HepG2 (cell line): ENCODE measurements around the gene WWP2. TPM values are rescaled to one million over a fixed set of nuclear protein-coding genes. Genes with fewer than 3 reads are reported as not detected.

ENCODE experiments used
- ATAC-seq: fragments of 200-7000 bp; cut with Tn5 transposase; 3 replicates; pipeline ENCODE4 v1.9.1; 2020; ENCODE audit warnings: mild to moderate bottlenecking, moderate library complexity
- BruUV-seq: library from RNA; stranded (reverse); fragments of 400-500 nt; replicated peaks from 2 replicates; lab custom pipeline; 2021; lab: Mats Ljungman, UMichigan
- CTCF ChIA-PET: fragments of 300-600 bp; formaldehyde crosslinking; extraction: SDS; loops from one replicate; lab custom pipeline; 2021; ENCODE audit warnings: low total read pairs, inconsistent platforms, low intra/inter-chr PET ratio; lab: Yijun Ruan, JAX
- POLR2A ChIA-PET: fragments of 350-600 bp; sonication (Branson Sonifier 250); formaldehyde crosslinking; loops from one replicate; lab custom pipeline; 2020; ENCODE audit warnings: antibody characterized with exemption, inconsistent platforms; lab: Yijun Ruan, JAX
- DNase-seq: peaks from one replicate; pipeline ENCODE4 v3.0.0-alpha.2; 2015; ENCODE audit warnings: low spot score
- FAIRE-seq: peaks from 3 replicates; lab custom pipeline; 2011; peaks lifted over from hg19 to GRCh38; lab: Jason Lieb, UNC
- H2AFZ ChIP-seq: one replicate; pipeline ENCODE4 v1.6.1; 2011; ENCODE audit warnings: low read length, inconsistent platforms
- H3K27ac ChIP-seq: fragments of 300-600 bp; 3 replicates; pipeline ENCODE4 v1.8.0; 2011; ENCODE audit warnings: mixed run types, mild to moderate bottlenecking, mixed read lengths, low read length, inconsistent platforms; ENCODE audit not compliant: insufficient read depth; ENCODE audit errors: extremely low read length
- H3K27me3 ChIP-seq, 2 experiments: fragments of 200-600 bp in 1 of 2; 2 replicates in 1 of 2; 3 replicates in 1 of 2; pipeline versions ENCODE4 v1.6.0 to v1.8.0; 2011; ENCODE audit warnings: low read length in 2 of 2, mild to moderate bottlenecking in 2 of 2, moderate library complexity in 2 of 2, inconsistent platforms in 1 of 2; ENCODE audit not compliant: insufficient read depth in 2 of 2, control insufficient read depth in 1 of 2
- H3K36me3 ChIP-seq, 2 experiments: fragments of 200-600 bp in 1 of 2; replicated peaks in 1 of 2; 2 replicates in 1 of 2; 3 replicates in 1 of 2; pipeline versions ENCODE4 v1.5.1 to v1.8.0; 2011; ENCODE audit warnings: low read length in 2 of 2, inconsistent platforms in 1 of 2; ENCODE audit not compliant: insufficient read depth in 2 of 2, control insufficient read depth in 1 of 2
- H3K4me1 ChIP-seq: 2 replicates; pipeline ENCODE4 v1.5.1; 2012; ENCODE audit warnings: low read length, inconsistent platforms; ENCODE audit not compliant: insufficient read depth
- H3K4me2 ChIP-seq: 2 replicates; pipeline ENCODE4 v1.6.0; 2011; ENCODE audit warnings: low read depth, low read length, inconsistent platforms
- H3K4me3 ChIP-seq, 3 experiments: fragments of 200-600 bp in 1 of 3; sonication (generic), shearing (Covaris generic) in 1 of 3; replicated peaks in 1 of 3; 2 replicates each; pipeline ENCODE4 v1.5.1; 2011 to 2016; ENCODE audit warnings: low read length in 3 of 3, inconsistent platforms in 2 of 3, low read depth in 2 of 3, mild to moderate bottlenecking in 2 of 3, control low read depth in 1 of 3, mixed read lengths in 1 of 3; ENCODE audit not compliant: insufficient read depth in 1 of 3
- H3K79me2 ChIP-seq: one replicate; pipeline ENCODE4 v1.6.1; 2011; ENCODE audit warnings: low read length, inconsistent platforms; ENCODE audit not compliant: insufficient read depth
- H3K9ac ChIP-seq: 2 replicates; pipeline ENCODE4 v1.6.0; 2011; ENCODE audit warnings: mild to moderate bottlenecking, low read depth, low read length, inconsistent platforms; ENCODE audit not compliant: insufficient read depth
- H3K9me3 ChIP-seq: 2 replicates; pipeline ENCODE4 v1.5.1; 2012; ENCODE audit warnings: mild to moderate bottlenecking, low read length
- H4K20me1 ChIP-seq: 2 replicates; pipeline ENCODE4 v1.6.0; 2011; ENCODE audit warnings: inconsistent platforms, mild to moderate bottlenecking, low read length, moderate library complexity; ENCODE audit not compliant: insufficient read depth
- CC2D1A ChIP-seq: sonication (generic); formaldehyde crosslinking; IDR thresholded peaks from 2 replicates; pipeline ENCODE4 v1.8.1; 2023; ENCODE audit warnings: mild to moderate bottlenecking, missing genetic modification reagents
- KAT8 ChIP-seq: IDR thresholded peaks from 2 replicates; pipeline ENCODE4 v1.6.1; 2016; ENCODE audit warnings: missing genetic modification reagents, missing compliant biosample characterization
- MAFF ChIP-seq: IDR thresholded peaks from 2 replicates; pipeline ENCODE4 v1.6.1; 2011; ENCODE audit warnings: low read depth, low read length, improper control_type of control experiment
- MAFK ChIP-seq, 2 experiments: IDR thresholded peaks in 1 of 2; conservative IDR thresholded peaks in 1 of 2; 2 replicates each; pipeline ENCODE4 v1.6.1; 2011; ENCODE audit warnings: improper control_type of control experiment in 2 of 2, low read length in 2 of 2
- MEIS1 ChIP-seq: sonication (generic); formaldehyde crosslinking; IDR thresholded peaks from 2 replicates; pipeline ENCODE4 v1.9.0; 2021; ENCODE audit warnings: mild to moderate bottlenecking, missing genetic modification reagents, moderate library complexity, borderline replicate concordance
- STAT5B ChIP-seq: sonication (generic); formaldehyde crosslinking; IDR thresholded peaks from 2 replicates; pipeline ENCODE4 v1.4.0; 2020; ENCODE audit warnings: missing genetic modification reagents
- THAP11 ChIP-seq: IDR thresholded peaks from 2 replicates; pipeline ENCODE4 v1.6.1; 2016; ENCODE audit warnings: missing biosample characterization, missing genetic modification reagents
- ZSCAN25 ChIP-seq: sonication (generic); formaldehyde crosslinking; IDR thresholded peaks from 2 replicates; pipeline ENCODE4 v1.8.0; 2022; ENCODE audit warnings: mild to moderate bottlenecking, missing genetic modification reagents
- WGBS: methylation state at CpG from one replicate; pipeline ENCODE4 v1.1.6; 2017; ENCODE audit warnings: low lambda C conversion rate; 5-methylcytosine and 5-hydroxymethylcytosine counted together
- in situ Hi-C: cut with HindIII; loops from 2 replicates; pipeline ENCODE4 v1.10.0; 2017; ENCODE audit warnings: low pct_unique_long_range_greater_than_20kb; ENCODE audit not compliant: extremely low pct_ligation_motif_present
- intact Hi-C: fragments of 100-400 bp; cut with micrococcal nuclease; formaldehyde crosslinking; loops from one replicate; pipeline ENCODE4 v1.10.0; 2022; ENCODE audit not compliant: unreplicated experiment
- polyA plus RNA-seq, 8 experiments: library from polyadenylated mRNA; depleted of rRNA in 3 of 8; stranded (reverse) in 7 of 8; unstranded in 1 of 8; fragments of >200 nt; fragmentation: Illumina TruSeq in 4 of 8; extraction: Trizol in 4 of 8; gene quantifications; 2 replicates each; pipeline versions ENCODE4 v1.2.1 to v1.2.3, GENCODE V29; 2011 to 2016; ENCODE audit warnings: low read depth in 4 of 8, missing spikeins in 1 of 8, mixed read lengths in 1 of 8; ENCODE audit not compliant: insufficient read depth in 1 of 8
- total RNA-seq, 5 experiments: library from RNA; depleted of rRNA; stranded (reverse); fragments of >200 nt; fragmentation: Illumina TruSeq; extraction: Trizol; gene quantifications; 2 replicates each; pipeline ENCODE4 v1.2.3, GENCODE V29; 2016; ENCODE audit warnings: low read depth in 1 of 5
- TF ChIP-seq, protein P1 (sequence below): IDR thresholded peaks from 2 replicates; pipeline ENCODE4 v1.6.1; 2016; ENCODE audit warnings: mild to moderate bottlenecking, missing biosample characterization, missing genetic modification reagents
- TF ChIP-seq, protein P2 (sequence below): sonication (generic); formaldehyde crosslinking; IDR thresholded peaks from 2 replicates; pipeline ENCODE4 v1.4.0; 2020; ENCODE audit warnings: mild to moderate bottlenecking, missing genetic modification reagents, borderline replicate concordance
- TF ChIP-seq, protein P3 (sequence below): IDR thresholded peaks from 2 replicates; pipeline ENCODE4 v1.6.1; 2016; ENCODE audit warnings: low read depth, control low read depth
- TF ChIP-seq, protein P4 (sequence below): sonication (generic); formaldehyde crosslinking; IDR thresholded peaks from 2 replicates; pipeline ENCODE4 v1.4.0; 2020; ENCODE audit warnings: missing genetic modification reagents
- TF ChIP-seq, protein P5 (sequence below): sonication (generic); formaldehyde crosslinking; IDR thresholded peaks from 2 replicates; pipeline ENCODE4 v1.9.0; 2021; ENCODE audit warnings: missing genetic modification reagents, borderline replicate concordance

The WWP2 gene
- total and polyA plus RNA-seq, 2 of the 13 experiments (the other 11 are each of a cell fraction or from before 2014, with no cell fraction given) = 11.4 to 28.2 TPM

DNA sequence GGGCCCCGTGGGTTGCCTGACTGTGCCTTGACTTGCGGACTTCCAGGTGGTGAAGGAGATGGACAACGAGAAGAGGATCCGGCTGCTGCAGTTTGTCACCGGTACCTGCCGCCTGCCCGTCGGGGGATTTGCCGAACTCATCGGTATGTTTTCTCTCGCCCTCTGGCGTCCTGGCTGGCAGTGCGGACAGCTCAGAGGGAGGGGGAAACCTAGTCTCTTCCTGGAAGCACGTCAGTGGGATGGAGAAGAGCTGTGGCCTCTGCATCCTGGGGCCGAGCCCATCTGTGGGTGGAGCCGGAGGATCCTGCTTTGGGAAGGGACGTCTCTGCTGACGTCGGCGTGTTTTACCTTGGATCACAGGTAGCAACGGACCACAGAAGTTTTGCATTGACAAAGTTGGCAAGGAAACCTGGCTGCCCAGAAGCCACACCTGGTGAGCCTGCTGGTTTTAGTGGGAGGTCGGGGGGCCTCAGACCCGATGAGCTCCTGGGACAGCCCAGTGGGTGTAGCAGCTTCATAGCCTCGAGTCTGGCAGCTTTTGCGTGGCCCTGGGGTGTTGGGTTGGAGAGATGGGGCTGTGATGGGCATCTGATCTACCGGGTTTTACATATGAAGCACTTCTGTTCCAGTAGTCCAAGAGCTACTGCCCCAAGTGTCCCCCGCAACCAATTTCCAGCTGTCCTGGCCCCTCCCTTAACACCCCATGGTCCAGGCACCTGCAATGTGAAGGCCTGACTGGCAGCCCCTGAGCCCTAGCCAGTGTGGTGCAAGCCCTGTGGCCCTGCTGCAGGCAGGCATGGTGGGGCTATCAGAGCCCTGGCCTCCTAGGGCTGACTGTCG lies 177.1 kb downstream of the WWP2 start:
- no peak for FAIRE-seq
- in situ Hi-C loops = no loop called here

More for the DNA sequence above, 177.1 kb downstream of the WWP2 start:
- H4K20me1 ChIP-seq = no peaks in the 10 kb centered on the region
- DNase-seq (no peak), ATAC-seq (no peak)
- no peak overlapping the region for H3K9ac ChIP-seq
- H2AFZ ChIP-seq = no peak overlapping the region
- intact Hi-C loops = no loop called here
- H3K4me1 ChIP-seq = no peaks in the 10 kb centered on the region
- ChIA-PET CTCF (no interaction called here), POLR2A (no interaction called here)
- no peaks in the 10 kb centered on the region for H3K79me2 ChIP-seq
- BruUV-seq = no TSS peak
- H3K9me3 ChIP-seq = no peaks in the 10 kb centered on the region
- no peak overlapping the region for H3K27ac ChIP-seq
- 96% methylated on average over 19 of the region's 28 CpGs for WGBS
- TF ChIP-seq MAFK (conservative IDR thresholded peaks at IDR 0.05 in 1 of 2, IDR thresholded peaks at IDR 0.05 in 1 of 2; ENCODE audit: low read length in 2 of 2) (peak; percentile 34 to 64; a peak in 3 of 4 replicates), KAT8 (CRISPR knock-in tag) (no peak), THAP11 (CRISPR knock-in tag) (no peak), STAT5B (CRISPR knock-in tag) (no peak), CC2D1A (CRISPR knock-in tag) (no peak), MAFF (0 out of 2 replicates have a peak, but pooled peaks have one; percentile 15), MEIS1 (CRISPR knock-in tag) (no peak), ZSCAN25 (CRISPR knock-in tag) (no peak)
- TF ChIP-seq, protein P1, sequence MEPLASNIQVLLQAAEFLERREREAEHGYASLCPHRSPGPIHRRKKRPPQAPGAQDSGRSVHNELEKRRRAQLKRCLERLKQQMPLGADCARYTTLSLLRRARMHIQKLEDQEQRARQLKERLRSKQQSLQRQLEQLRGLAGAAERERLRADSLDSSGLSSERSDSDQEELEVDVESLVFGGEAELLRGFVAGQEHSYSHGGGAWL (CRISPR knock-in tag) = no peak
- TF ChIP-seq, protein P2, sequence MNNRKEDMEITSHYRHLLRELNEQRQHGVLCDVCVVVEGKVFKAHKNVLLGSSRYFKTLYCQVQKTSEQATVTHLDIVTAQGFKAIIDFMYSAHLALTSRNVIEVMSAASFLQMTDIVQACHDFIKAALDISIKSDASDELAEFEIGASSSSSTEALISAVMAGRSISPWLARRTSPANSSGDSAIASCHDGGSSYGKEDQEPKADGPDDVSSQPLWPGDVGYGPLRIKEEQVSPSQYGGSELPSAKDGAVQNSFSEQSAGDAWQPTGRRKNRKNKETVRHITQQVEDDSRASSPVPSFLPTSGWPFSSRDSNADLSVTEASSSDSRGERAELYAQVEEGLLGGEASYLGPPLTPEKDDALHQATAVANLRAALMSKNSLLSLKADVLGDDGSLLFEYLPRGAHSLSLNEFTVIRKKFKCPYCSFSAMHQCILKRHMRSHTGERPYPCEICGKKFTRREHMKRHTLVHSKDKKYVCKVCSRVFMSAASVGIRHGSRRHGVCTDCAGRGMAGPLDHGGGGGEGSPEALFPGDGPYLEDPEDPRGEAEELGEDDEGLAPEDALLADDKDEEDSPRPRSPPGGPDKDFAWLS (CRISPR knock-in tag) = no peak
- TF ChIP-seq, protein P3, sequence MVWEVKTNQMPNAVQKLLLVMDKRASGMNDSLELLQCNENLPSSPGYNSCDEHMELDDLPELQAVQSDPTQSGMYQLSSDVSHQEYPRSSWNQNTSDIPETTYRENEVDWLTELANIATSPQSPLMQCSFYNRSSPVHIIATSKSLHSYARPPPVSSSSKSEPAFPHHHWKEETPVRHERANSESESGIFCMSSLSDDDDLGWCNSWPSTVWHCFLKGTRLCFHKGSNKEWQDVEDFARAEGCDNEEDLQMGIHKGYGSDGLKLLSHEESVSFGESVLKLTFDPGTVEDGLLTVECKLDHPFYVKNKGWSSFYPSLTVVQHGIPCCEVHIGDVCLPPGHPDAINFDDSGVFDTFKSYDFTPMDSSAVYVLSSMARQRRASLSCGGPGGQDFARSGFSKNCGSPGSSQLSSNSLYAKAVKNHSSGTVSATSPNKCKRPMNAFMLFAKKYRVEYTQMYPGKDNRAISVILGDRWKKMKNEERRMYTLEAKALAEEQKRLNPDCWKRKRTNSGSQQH (CRISPR knock-in tag) = no peak
- TF ChIP-seq, protein P4, sequence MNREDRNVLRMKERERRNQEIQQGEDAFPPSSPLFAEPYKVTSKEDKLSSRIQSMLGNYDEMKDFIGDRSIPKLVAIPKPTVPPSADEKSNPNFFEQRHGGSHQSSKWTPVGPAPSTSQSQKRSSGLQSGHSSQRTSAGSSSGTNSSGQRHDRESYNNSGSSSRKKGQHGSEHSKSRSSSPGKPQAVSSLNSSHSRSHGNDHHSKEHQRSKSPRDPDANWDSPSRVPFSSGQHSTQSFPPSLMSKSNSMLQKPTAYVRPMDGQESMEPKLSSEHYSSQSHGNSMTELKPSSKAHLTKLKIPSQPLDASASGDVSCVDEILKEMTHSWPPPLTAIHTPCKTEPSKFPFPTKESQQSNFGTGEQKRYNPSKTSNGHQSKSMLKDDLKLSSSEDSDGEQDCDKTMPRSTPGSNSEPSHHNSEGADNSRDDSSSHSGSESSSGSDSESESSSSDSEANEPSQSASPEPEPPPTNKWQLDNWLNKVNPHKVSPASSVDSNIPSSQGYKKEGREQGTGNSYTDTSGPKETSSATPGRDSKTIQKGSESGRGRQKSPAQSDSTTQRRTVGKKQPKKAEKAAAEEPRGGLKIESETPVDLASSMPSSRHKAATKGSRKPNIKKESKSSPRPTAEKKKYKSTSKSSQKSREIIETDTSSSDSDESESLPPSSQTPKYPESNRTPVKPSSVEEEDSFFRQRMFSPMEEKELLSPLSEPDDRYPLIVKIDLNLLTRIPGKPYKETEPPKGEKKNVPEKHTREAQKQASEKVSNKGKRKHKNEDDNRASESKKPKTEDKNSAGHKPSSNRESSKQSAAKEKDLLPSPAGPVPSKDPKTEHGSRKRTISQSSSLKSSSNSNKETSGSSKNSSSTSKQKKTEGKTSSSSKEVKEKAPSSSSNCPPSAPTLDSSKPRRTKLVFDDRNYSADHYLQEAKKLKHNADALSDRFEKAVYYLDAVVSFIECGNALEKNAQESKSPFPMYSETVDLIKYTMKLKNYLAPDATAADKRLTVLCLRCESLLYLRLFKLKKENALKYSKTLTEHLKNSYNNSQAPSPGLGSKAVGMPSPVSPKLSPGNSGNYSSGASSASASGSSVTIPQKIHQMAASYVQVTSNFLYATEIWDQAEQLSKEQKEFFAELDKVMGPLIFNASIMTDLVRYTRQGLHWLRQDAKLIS (CRISPR knock-in tag) = no peak
- TF ChIP-seq, protein P5, sequence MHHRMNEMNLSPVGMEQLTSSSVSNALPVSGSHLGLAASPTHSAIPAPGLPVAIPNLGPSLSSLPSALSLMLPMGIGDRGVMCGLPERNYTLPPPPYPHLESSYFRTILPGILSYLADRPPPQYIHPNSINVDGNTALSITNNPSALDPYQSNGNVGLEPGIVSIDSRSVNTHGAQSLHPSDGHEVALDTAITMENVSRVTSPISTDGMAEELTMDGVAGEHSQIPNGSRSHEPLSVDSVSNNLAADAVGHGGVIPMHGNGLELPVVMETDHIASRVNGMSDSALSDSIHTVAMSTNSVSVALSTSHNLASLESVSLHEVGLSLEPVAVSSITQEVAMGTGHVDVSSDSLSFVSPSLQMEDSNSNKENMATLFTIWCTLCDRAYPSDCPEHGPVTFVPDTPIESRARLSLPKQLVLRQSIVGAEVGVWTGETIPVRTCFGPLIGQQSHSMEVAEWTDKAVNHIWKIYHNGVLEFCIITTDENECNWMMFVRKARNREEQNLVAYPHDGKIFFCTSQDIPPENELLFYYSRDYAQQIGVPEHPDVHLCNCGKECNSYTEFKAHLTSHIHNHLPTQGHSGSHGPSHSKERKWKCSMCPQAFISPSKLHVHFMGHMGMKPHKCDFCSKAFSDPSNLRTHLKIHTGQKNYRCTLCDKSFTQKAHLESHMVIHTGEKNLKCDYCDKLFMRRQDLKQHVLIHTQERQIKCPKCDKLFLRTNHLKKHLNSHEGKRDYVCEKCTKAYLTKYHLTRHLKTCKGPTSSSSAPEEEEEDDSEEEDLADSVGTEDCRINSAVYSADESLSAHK (CRISPR knock-in tag) = no peak
- H3K4me3 ChIP-seq = no peak overlapping the region
- H3K36me3 ChIP-seq = peaks cover 37 to 54% of the 10 kb centered on the region in 2 experiments
- no peaks in the 10 kb centered on the region for H3K27me3 ChIP-seq
- H3K4me2 ChIP-seq = no peak overlapping the region
